GM12878 (cell line): ENCODE data around the gene AKR1C4. TPM values are rescaled to one million over a fixed set of nuclear protein-coding genes. Genes with fewer than 3 reads are reported as not detected.
"Not testable (repeated sequence)": the region's sequence is repeated elsewhere in the genome, so short reads cannot be mapped to it uniquely, and the experiment has no call there.

Source experiments
- ATAC-seq: fragments of 200-7000 bp; cut with Tn5 transposase; 3 replicates; pipeline ENCODE4 v1.9.1; 2020; ENCODE audit warnings: mild to moderate bottlenecking, moderate library complexity
- BruUV-seq: library from RNA; stranded (reverse); fragments of 400-500 nt; replicated peaks from 2 replicates; lab custom pipeline; 2021; lab: Mats Ljungman, UMichigan
- CTCF ChIA-PET: fragments of 300-600 bp; sonication (Branson Sonifier 250); formaldehyde crosslinking; extraction: SDS; loops from one replicate; lab custom pipeline; 2021; ENCODE audit warnings: inconsistent platforms; lab: Yijun Ruan, JAX
- POLR2A ChIA-PET: fragments of 350-600 bp; formaldehyde crosslinking; extraction: SDS; loops from one replicate; lab custom pipeline; 2021; ENCODE audit warnings: inconsistent platforms; lab: Charles Lee
- RAD21 ChIA-PET: fragments of 300-600 bp; sonication (Branson Sonifier 250); formaldehyde crosslinking; loops from one replicate; lab custom pipeline; 2023; ENCODE audit warnings: antibody characterized with exemption; ENCODE audit not compliant: unreplicated experiment; lab: Charles Lee
- SMC1A ChIA-PET: fragments of 300-600 bp; sonication (Branson Sonifier 250); formaldehyde crosslinking; loops from one replicate; lab custom pipeline; 2023; ENCODE audit not compliant: unreplicated experiment, uncharacterized antibody; lab: Charles Lee
- DNase-seq: peaks from one replicate; pipeline ENCODE4 v3.0.0-alpha.2; 2011; ENCODE audit warnings: low read depth, low spot score
- FAIRE-seq: peaks from 3 replicates; lab custom pipeline; 2011; peaks lifted over from hg19 to GRCh38; lab: Jason Lieb, UNC
- H2AFZ ChIP-seq: 2 replicates; pipeline ENCODE4 v1.6.0; 2011; ENCODE audit warnings: low read depth, low read length, control low read depth; ENCODE audit not compliant: control insufficient read depth
- H3K27ac ChIP-seq: 2 replicates; pipeline ENCODE4 v1.5.1; 2011; ENCODE audit warnings: control low read depth; ENCODE audit not compliant: control insufficient read depth, insufficient read depth
- H3K27me3 ChIP-seq, 2 experiments: replicated peaks in 1 of 2; 2 replicates each; pipeline versions ENCODE4 v1.6.0 to v1.6.1; 2011; ENCODE audit warnings: low read length in 1 of 2; ENCODE audit not compliant: control insufficient read depth in 2 of 2, insufficient read depth in 2 of 2
- H3K36me3 ChIP-seq, 2 experiments: 2 replicates each; pipeline ENCODE4 v1.5.1; 2011; ENCODE audit warnings: low read length in 1 of 2; ENCODE audit not compliant: control insufficient read depth in 2 of 2, insufficient read depth in 2 of 2
- H3K4me1 ChIP-seq: 2 replicates; pipeline ENCODE4 v1.6.1; 2011; ENCODE audit warnings: mild to moderate bottlenecking, low read length, moderate library complexity, mixed read lengths; ENCODE audit not compliant: control insufficient read depth, insufficient read depth
- H3K4me2 ChIP-seq: 2 replicates; pipeline ENCODE4 v1.6.0; 2011; ENCODE audit warnings: control low read depth; ENCODE audit not compliant: control insufficient read depth, insufficient read depth
- H3K4me3 ChIP-seq: fragments of 200-600 bp; sonication (generic); 2 replicates; pipeline ENCODE4 v1.5.1; 2016
- H3K79me2 ChIP-seq: 2 replicates; pipeline ENCODE4 v1.6.0; 2011; ENCODE audit warnings: low read length; ENCODE audit not compliant: control insufficient read depth, insufficient read depth
- H3K9ac ChIP-seq: 2 replicates; pipeline ENCODE4 v1.8.0; 2011; ENCODE audit warnings: low read length, control low read depth, mixed read lengths; ENCODE audit not compliant: control insufficient read depth, insufficient read depth
- H3K9me3 ChIP-seq: replicated peaks from 3 replicates; pipeline ENCODE4 v1.5.1; 2011; ENCODE audit warnings: mild to moderate bottlenecking, low read length; ENCODE audit not compliant: control insufficient read depth, insufficient read depth
- H4K20me1 ChIP-seq: 2 replicates; pipeline ENCODE4 v1.6.0; 2011; ENCODE audit not compliant: control insufficient read depth, insufficient read depth
- WGBS: methylation state at CpG from one replicate; pipeline ENCODE4 v1.1.6; 2016; ENCODE audit warnings: low lambda C conversion rate; ENCODE audit not compliant: insufficient replicate concordance, insufficient coverage; ENCODE audit errors: missing lambda C conversion rate; 5-methylcytosine and 5-hydroxymethylcytosine counted together
- in situ Hi-C: fragments of 300-500 bp; cut with MboI; formaldehyde crosslinking; loops from 9 replicates; pipeline ENCODE4 v1.14.3; 2018; ENCODE audit warnings: mixed read lengths
- intact Hi-C: fragments of 100-400 bp; cut with micrococcal nuclease; formaldehyde crosslinking; loops from one replicate; pipeline ENCODE4 v1.14.2; 2022; ENCODE audit not compliant: unreplicated experiment
- polyA plus RNA-seq, 11 experiments: library from polyadenylated mRNA; depleted of rRNA in 4 of 11; unstranded in 6 of 11; stranded (reverse) in 5 of 11; fragments of >200 nt; fragmentation: Nextera tagmentation in 4 of 11; fragmentation: Illumina TruSeq in 1 of 11; extraction: Ambion mirVana in 4 of 11; extraction: Trizol in 1 of 11; gene quantifications; 1 replicate in 1 of 11; 2 replicates in 10 of 11; pipeline versions ENCODE4 v1.2.1 to v1.2.3, GENCODE V29; 2011 to 2016; ENCODE audit warnings: inconsistent platforms in 2 of 11, missing spikeins in 2 of 11, low read depth in 1 of 11
- total RNA-seq, 4 experiments: library from RNA; depleted of rRNA in 3 of 4; stranded (reverse); fragments of >200 nt in 3 of 4; fragmentation: Illumina TruSeq in 1 of 4; extraction: Trizol in 1 of 4; gene quantifications; 2 replicates each; pipeline versions ENCODE4 v1.2.1 to v1.2.3, GENCODE V29; 2013 to 2021

AKR1C4 gene
- total and polyA plus RNA-seq, 10 of the 15 experiments (the other 5 are each of a cell fraction or from before 2014, with no cell fraction given), result 0.20 TPM; not detected in 9

DNA sequence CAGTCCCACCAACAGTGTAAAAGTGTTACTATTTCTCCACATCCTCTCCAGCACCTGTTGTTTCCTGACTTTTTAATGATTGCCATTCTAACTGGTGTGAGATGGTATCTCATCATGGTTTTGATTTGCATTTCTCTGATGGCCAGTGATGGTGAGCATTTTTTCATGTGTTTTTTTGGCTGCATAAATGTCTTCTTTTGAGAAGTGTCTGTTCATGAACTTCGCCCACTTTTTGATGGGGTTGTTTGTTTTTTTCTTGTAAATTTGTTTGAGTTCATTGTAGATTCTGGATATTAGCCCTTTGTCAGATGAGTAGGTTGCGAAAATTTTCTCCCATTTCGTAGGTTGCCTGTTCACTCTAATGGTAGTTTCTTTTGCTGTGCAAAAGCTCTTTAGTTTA, 21.1 kb upstream of the AKR1C4 start:
- DNase-seq, ATAC-seq, H3K36me3 ChIP-seq, H3K4me2 ChIP-seq, H3K9me3 ChIP-seq, CTCF ChIA-PET, H2AFZ ChIP-seq, RAD21 ChIA-PET, H3K4me1 ChIP-seq, H3K4me3 ChIP-seq, H3K79me2 ChIP-seq, H3K27ac ChIP-seq, FAIRE-seq, H4K20me1 ChIP-seq, in situ Hi-C loops, POLR2A ChIA-PET, intact Hi-C loops, H3K9ac ChIP-seq, H3K27me3 ChIP-seq, BruUV-seq, SMC1A ChIA-PET: not testable (repeated sequence)
- 0% methylated on average over 1 of the region's 3 CpGs for WGBS

DNA sequence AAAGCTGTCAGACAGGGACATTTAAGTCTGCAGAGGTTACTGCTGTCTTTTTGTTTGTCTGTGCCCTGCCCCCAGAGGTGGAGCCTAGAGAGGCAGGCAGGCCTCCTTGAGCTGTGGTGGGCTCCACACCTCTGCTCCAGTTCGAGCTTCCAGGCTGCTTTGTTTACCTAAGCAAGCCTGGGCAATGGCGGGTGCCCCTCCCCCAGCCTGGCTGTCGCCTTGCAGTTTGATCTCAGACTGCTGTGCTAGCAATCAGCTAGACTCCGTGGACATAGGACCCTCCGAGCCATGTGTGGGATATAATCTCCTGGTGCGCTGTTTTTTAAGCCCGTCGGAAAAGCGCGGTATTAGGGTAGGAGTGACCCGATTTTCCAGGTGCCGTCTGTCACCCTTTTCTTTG, 16.1 kb upstream of the AKR1C4 start:
- POLR2A ChIA-PET, BruUV-seq, H3K9ac ChIP-seq, CTCF ChIA-PET, H3K4me1 ChIP-seq, H3K27ac ChIP-seq, H3K27me3 ChIP-seq, ATAC-seq, H3K4me2 ChIP-seq, intact Hi-C loops, H3K79me2 ChIP-seq, DNase-seq, H2AFZ ChIP-seq, H3K4me3 ChIP-seq, H3K36me3 ChIP-seq, SMC1A ChIA-PET, RAD21 ChIA-PET, in situ Hi-C loops, H4K20me1 ChIP-seq, FAIRE-seq, H3K9me3 ChIP-seq: not testable (repeated sequence)
- 73% methylated on average over 12 of the region's 12 CpGs for WGBS
